GM21390 (cell line): ENCODE results near the gene IL20RB.
A peak's percentile ranks its signal among the peaks of the same experiment; 100 is the strongest.

Experiments
- ATAC-seq: cut with Tn5 transposase; IDR thresholded peaks from one replicate; pipeline ENCODE4 v1.9.1; 2021; ENCODE audit not compliant: unreplicated experiment

IL20RB gene

DNA sequence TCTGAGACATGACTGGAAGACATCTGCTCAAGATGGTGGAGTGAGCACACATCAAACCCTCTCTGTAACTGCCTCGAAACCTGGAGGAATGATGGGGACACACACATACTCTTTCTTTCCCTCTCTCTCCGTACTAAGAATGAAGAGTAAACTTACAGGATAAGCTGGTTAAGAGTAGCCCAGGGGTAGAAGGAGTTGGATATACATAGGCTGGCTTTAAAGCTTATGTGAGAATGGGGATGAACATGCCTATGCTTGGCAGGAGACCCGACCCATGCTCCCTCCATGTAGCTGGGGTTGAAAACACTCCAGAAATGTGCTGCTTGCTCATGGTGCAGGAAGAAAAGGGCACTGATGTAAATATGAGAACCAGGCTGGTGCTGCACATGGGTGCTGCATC lies 68.9 kb downstream of the IL20RB start:
- no peak for ATAC-seq

DNA sequence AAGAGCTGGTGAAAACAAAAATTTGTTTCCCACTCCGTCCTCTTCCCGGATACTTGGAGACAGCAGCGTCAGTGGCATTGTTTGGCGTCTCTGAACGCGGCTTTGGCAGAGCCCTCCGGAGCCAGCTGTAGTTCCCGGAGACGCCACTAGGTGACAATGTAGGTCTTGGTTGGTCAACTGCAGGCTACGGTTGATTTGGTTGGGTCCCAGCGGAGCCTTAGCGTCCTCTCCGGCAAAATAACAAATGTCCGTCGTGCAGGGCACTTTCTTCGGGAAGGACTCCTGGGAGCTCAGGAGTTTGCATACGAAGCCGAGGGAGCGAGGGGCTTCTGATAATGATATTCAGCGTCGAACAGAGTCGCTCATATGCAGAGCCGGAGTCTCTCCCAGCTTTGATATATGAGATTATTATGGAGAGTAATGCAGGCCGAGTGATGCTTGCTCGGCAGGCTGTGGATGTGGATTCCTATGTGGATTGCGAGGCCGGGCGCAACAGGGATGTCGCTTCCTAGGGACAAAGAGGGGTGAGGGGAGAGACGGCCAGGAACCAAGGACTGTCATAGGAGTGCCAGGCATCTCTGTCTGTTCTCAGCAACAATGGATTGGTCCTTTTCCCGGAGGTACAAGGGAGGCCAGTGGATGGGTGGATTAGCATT lies 74.8 kb downstream of the IL20RB start:
- peak; percentile 94 for ATAC-seq

- ATAC-seq, result no peak
Observed at GRCh38 chr3:137035631-137036030, 77.8 kb downstream of the IL20RB start.

- no peak for ATAC-seq
Observed at GRCh38 chr3:137039570-137039969, 81.8 kb downstream of the IL20RB start.

DNA sequence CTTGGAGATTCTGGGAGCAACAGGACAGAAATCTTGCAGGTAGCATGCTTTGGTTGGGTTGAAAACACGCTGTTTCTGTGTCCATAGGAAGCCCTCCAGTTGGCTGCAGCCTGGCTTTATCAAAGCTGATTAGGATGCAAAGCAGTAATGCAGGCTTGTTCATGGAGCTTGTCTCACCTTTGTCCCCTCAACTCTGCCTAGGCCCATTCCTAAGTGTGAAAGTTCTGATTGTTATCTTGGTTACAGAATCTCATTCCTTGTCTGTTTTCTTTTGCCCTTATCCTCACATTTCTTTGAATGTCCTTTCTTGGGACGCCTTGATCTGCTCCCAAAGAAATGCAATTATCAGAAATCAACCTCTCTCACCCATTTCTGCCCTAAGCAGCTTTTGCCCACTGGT lies 83.5 kb downstream of the IL20RB start:
- no peak for ATAC-seq

DNA sequence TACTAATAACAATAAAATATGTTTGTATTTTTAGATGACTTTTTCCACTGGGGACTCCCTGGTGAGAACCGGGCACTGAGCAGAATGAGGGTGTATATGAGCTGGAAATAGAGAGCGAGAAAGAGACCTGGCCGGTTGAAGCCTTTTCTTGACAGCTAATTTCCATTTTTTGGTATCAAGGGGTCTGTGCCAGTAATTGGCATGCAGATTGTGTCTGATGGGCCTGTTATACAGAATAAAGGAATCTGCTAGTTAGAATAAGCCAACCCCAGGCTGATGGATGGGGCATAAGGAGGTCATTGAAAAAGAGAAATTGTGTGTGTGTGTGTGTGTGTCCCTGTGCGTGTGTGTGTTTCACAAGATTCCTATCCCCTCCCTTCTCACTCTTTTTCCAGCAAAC lies 83.9 kb downstream of the IL20RB start:
- ATAC-seq, result no peak

GRCh38 chr3:137046747-137047146 lies 89.0 kb downstream of the IL20RB start:
- no peak for ATAC-seq

- ATAC-seq, result no peak
Observed at GRCh38 chr3:137047240-137047639, 89.5 kb downstream of the IL20RB start.

- no peak for ATAC-seq
Observed at GRCh38 chr3:137050281-137050680, 92.5 kb downstream of the IL20RB start.

DNA sequence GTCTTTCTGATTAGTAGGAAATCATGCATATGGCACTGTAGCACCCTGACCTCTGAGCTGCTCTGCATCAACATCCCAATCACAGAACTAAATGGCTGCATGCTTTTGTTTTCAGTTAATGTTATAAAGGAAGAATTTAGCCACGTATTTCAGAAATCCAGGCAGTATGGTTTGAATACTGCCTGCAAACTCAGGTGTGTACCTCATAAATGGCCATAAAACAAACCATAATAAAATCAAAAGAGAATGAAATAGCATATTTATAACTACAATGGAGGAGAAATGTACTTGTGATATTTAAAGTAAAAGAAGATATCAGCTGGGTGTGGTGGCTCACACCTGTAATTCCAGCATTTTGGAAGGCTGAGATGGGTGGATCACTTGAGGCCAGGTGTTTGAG lies 94.5 kb downstream of the IL20RB start:
- no peak for ATAC-seq
